NT2/D1 (cell line): ENCODE measurements around the gene KIAA1549.

ENCODE experiments used
- SUZ12 ChIP-seq: IDR thresholded peaks from 2 replicates; pipeline ENCODE4 v1.6.1; 2011; ENCODE audit not compliant: insufficient read length, insufficient read depth; ENCODE audit errors: extremely low read depth
- YY1 ChIP-seq: IDR thresholded peaks from 2 replicates; pipeline ENCODE4 v1.6.1; 2011; ENCODE audit not compliant: insufficient read length, insufficient read depth
- ZNF274 ChIP-seq: IDR thresholded peaks from 2 replicates; pipeline ENCODE4 v1.6.1; 2011; ENCODE audit warnings: mild to moderate bottlenecking, low read depth, low read length

GRCh38 chr7:138887085-138887710 is 94.0 kb downstream of the KIAA1549 start:
- TF ChIP-seq YY1 (no peak), SUZ12 (no peak), ZNF274 (no peak)
